SK-N-DZ (cell line): ENCODE measurements around the gene HNRNPA0.

Experiments
- DNase-seq: peaks from one replicate; pipeline ENCODE4 v3.0.0-alpha.2; 2015; ENCODE audit warnings: low spot score

The HNRNPA0 gene

DNA sequence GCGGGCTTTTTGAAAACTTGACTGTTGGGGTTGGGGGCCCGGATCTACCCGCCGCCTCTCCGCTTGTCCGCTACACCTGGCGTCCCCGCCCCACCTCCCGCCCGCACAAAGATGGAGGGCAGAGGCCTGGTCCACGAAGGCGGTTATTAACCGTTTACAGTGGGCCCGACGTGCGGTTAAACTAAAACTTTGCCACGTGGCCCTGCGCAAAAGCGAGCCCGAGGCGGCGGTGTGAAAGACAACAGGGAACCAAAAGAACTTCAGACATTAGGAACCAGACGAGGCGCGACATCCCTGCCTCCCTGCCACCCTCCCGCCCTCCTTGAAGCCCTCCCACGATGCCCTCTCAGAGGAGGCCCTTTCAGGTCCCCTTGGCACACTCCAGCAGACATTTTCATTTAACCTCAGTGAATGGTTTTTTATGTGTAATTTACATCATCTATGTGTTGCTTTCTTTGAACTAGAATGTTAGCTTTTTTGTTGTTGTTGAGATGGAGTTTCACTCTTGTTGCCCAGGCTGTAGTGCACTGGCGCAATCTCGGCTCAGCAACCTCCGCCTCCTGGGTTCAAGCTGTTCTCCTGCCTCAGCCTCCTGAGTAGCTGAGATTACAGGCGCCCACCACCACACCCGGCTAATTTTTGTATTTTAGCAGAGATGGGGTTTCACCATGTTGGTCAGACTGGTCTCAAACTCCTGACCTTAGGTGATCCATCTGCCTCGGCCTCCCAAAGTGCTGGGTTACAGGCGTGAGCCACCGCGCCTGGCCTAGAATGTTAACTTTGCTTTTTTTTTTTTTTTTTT, 999 bp upstream of the HNRNPA0 start:
- DNase-seq, result no peak

GRCh38 chr5:137753691-137754187, 424 bp downstream of the HNRNPA0 start:
- no peak for DNase-seq

DNA sequence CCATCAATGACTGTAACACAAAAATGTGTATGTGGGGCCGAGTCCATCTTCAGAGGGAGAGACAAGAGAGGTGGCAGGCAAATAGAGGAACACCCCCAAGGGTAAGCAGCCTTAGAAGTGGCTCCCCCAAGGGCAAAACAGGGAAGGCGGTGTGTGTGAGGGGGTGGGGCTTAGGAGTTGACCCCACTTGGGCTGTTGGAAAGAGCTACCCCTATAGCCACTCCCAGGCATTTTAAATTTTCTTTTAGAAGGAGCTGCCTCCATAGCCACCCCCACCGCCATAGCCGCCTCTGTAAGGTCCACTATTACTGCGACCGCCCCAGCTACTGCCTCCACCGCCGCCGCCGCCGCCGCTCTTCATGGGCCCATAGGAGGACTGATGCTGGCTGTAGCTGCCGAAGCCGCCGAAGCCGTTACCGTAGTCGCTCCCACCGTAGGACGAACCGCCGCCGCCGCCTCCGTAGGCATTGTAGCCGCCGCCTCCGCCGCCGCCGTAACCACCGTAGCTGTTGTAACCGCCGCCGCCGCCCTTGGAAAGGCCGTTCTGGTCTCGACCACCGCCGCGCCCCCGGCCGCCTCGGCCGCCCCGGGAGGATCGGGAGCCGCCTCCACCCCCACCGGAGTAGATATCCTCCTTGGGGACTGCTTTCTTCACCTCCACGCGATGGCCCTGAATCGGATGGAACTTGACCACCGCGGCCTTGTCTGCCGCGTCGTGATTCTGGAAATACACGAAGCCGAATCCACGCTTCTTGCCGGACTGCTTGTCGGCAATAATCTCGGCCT, 1.1 kb downstream of the HNRNPA0 start:
- peak; percentile 19 for DNase-seq

DNA sequence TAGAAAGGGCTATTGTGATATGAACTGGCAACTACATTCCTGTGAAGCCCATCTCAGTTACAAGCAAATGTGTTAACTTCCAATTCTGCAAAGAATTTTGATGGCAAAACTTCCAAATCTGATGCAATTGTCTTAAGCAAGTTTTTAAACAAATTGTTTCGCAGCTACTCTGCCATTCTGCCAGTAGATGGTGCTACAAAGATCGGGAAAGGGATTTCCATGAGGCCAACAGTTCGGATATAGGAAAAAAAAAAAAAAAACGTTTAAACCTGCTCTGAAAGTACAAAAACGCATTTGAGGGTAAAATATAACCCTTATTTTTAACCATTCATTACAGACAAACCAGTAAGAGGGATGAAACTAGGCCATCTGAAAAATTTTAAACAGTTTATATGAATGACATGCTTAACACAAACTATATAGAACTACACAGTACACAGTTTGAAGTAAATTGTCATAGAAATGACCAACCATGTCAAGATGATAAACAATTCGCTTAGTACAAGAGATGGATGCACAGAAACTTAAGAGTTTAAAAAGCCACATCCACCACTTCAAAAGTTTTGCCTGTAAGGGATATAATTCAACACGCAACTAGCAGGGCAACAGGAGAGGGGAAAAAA, 2.2 kb downstream of the HNRNPA0 start:
- peak; percentile 71 for DNase-seq

- DNase-seq, result no peak
These were observed 3.7 kb downstream of the HNRNPA0 start for GRCh38 chr5:137750436-137750835.

DNA sequence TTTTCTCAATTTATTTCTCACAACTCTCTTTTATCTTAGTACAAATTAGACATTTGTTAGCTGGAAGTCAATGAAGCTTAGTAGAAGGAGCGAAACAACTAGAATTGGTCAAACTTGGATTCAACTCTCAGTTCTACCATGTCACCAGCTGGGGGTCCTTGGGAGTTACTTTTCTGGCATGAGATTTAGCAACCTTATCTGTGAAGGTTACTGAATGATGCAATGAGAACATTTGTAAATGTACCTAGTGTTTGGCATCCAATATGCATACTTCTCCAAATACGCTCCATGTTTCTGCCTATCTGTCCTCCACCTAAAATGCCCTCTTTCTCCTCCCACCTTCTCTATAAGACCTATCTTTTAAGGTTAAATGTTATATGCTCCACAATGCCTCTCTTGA, 6.3 kb downstream of the HNRNPA0 start:
- DNase-seq, result no peak

DNA sequence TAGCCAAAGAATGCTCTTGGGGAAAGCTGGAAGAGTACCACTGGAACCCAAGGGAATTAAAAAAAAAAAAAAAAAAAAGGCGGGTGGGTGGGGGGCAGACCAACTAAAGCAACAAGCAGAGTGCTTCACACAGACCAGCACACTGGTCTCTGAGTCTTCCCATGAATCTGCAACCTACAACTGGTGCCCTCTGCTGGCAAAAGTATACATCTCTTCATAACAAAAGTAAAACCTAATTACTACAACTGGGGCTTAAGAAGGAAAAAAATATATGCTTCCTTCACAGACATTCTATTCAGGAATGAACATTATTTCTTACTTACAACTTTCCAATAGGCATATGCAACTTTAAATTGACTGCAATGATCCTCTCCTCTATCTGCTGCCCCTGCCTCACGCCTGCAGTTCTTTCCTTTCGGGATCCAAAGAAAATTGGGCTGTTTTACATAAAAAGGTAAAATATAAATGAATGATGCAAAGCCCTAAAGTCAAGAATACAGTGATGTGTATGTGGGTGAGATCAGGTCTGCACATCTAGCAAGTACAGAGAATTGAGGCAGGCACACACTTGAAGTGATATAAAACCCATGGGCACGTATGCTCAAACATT, 11.0 kb downstream of the HNRNPA0 start:
- DNase-seq, result peak; percentile 83

- no peak for DNase-seq
These were observed 12.4 kb downstream of the HNRNPA0 start for GRCh38 chr5:137741718-137742117.

GRCh38 chr5:137739737-137740136, 14.4 kb downstream of the HNRNPA0 start:
- DNase-seq, result no peak

GRCh38 chr5:137738947-137739346, 15.2 kb downstream of the HNRNPA0 start:
- DNase-seq, result no peak

DNA sequence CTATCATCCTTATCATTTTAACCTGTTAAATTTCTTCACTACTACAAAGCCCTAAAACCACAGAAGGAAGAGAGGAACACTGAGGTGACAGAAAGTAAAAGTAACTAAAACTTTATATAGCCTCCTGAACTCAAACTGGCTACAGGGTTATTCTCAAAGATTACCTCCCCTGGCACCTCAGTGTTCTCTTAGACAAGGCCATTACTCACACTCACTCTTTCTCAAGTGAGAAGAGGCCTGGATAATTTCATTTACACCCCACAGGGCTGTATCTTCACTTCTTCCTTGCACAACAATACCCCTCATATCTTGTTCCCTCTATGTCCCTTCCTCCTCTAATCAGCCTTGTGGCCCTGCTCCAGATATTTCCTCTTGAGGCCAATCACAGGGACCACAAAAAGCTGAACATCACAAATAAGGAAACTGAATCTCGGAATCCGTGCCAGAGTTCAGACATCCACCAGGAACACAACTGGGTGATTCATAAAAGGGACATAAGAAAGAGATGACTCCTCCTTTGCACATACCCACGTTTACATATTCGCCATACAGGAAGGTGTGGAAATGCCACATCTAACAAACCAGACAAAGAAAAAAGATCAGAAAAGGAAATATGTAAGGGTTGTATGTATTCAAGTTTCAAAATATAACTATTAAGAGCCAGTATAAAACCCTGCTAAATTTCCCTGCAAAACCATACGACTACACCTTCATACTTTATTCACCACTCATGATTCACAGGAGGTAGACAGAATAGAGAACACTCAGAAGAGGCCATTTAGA, 16.6 kb downstream of the HNRNPA0 start:
- no peak for DNase-seq

GRCh38 chr5:137736496-137736895, 17.7 kb downstream of the HNRNPA0 start:
- no peak for DNase-seq

DNA sequence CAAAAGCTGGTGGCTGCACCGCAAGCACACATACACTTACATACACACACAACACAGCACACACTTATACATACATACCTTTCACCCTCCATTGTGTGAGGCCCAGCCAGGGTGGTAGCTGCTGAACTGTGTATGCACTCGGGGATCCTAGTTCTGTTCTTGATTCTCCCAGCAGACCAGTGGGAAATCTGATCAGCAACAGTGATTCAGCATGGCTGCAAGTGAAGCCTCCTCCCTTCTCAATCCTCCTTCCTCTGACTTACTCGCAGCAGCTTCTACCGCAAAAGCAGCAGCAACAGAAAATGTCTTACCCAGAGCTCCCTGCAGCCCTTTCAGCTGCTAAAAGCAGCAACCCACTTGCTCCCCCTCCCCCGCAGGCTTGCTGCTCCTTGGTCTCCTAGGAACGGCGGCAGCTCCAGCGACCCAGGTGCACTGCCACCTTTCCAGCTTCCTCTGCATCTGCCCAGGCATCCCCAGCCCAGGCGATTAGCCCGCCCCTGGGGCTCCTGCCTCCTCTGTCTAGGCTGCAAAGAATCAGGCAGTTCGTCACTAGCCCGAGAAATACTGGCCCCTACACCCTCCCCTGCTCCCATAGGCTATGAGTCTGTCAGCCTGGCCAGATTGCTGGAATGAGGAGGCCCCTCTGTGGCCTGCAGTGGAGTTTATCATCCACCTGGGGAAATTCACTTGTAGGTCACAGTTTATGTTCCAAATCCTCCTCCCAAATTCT, 18.4 kb downstream of the HNRNPA0 start, which contains the start of gene KLHL3:
Gene KLHL3 (minus strand): TSS at position 535 of the 730 bp plus-strand sequence. CDS start 443 bp downstream, at position 92.
- DNase-seq, result peak; percentile 81

DNA sequence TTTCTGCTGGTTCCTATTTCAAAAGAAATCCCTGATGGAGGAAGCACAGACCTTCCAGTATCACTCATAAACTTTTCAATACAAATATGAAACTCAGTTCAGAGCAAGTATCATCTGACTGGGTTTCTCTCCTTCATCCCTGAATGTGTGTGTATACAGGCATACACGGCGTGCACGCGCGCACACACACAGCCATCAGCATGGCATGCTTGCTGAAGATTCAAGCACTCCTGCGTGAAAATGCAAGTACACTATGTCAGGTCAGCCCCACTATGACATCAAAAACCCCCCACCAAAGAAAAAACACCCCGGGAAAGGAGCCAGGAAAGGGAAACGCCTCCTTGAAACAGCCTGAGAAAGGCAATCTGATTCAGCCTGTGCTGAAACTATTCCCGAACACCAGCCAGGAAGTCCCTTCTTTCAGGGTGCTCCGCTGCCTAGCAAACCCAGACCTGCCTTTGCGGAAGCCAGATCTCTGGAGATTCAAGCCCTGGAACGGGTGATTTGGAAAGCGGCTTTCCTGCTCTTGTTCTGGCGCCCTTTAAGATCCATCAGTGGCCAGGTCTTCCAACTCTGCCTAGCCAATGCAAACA, 19.1 kb downstream of the HNRNPA0 start:
- peak; percentile 53 for DNase-seq

DNA sequence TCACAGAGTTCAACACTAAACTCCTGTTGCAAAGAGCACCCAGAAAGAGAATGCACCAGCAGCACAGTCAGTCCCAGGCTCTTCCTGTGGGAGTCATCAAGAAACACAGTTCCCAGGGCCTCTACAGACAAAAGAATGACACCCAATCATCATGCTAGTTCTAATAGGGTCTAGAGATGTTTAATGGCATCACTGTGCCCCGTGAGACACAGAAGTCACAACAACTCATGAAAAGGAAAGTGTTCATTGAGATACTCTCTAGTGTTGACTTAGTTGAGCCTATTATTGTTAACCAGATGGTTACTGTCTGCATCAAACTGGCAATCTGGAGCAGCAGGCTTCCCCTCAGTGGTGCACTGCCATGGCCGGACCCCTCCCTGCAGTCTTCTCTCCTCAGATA, 19.8 kb downstream of the HNRNPA0 start:
- DNase-seq, result no peak

DNA sequence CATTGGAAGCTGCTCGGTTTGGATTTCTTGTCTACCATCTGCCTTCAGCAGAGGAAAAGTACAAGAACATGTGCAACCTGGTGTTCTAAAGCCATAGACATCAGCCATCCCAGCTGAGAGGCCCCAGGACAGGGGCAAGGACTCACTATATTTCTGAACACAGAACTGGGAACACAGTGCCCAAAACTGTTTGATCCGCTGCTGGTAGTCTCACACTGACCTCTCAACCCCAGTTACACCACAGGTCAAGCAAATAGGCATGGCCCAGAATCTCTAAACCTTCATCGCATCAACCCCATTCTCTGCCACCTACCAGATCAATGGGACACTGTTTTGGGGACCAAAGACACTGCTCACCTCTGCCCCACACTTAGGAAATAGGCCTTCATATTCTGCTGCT, 20.2 kb downstream of the HNRNPA0 start:
- DNase-seq, result no peak

GRCh38 chr5:137733006-137733405, 21.2 kb downstream of the HNRNPA0 start:
- DNase-seq, result no peak

DNA sequence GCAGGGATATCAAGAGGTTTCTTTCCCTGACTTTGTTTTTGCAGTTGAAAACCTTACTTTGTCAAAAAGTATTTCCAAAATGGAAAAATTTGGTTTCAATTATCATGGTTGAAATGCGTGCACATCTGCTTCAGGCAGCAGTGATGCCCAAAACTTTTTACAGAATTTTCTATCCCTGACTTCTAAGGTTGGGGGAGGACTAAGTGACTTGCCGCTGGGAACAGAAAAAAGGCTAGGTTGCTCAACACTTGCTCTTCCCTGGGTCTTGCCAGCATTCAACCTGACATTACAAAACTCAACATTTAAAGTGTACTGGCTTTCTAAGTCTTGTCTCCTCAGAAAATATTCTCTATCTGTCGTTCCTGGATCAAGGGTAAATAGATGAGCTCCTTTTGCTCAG, 23.0 kb downstream of the HNRNPA0 start:
- no peak for DNase-seq

DNA sequence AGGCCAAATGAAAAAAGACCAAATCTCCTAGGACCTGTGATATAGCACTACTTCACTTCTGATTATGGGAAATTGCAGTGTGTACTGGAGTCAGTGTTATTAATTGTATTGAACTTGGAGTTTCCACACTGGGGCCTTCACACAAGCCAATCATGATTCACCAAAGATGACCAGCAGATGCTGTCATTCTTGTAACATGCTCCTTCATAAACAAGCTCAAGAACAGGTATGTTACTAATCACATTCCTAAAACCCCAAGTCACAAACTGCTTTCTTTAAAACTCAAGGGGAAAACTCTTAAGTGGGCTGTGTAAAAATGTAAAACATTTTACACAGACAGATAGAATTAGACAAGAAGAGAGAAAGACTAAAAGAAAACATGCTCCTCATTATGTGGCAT, 23.8 kb downstream of the HNRNPA0 start:
- DNase-seq, result no peak

GRCh38 chr5:137728048-137728447, 26.1 kb downstream of the HNRNPA0 start:
- DNase-seq, result no peak
